Spleen (tissue), 3 donors: ENCODE data around the gene TRABD.

Experiments
- POLR2A ChIP-seq, 3 donors: fragments of 450-650 bp; IDR thresholded peaks; one replicate each; pipeline ENCODE4 v1.5.1; 2017; ENCODE audit warnings: antibody characterized with exemption in 3 of 3, mild to moderate bottlenecking in 1 of 3
- POLR2AphosphoS5 ChIP-seq, 3 donors: sonication (generic); formaldehyde crosslinking; IDR thresholded peaks; one replicate each; pipeline ENCODE4 v1.5.1; 2017; ENCODE audit warnings: antibody characterized with exemption in 3 of 3

GRCh38 chr22:50167689-50168489 lies 17.8 kb upstream of the TRABD start:
- no peak for TF ChIP-seq POLR2AphosphoS5 (IDR thresholded peaks at IDR 0.05)
- TF ChIP-seq POLR2A (IDR thresholded peaks at IDR 0.05), result no peak
